Measurements from ENCODE around the gene POPDC2.
"Not testable (repeated sequence)": the region's sequence is repeated elsewhere in the genome, so short reads cannot be mapped to it uniquely, and the experiment has no call there.

The POPDC2 gene

DNA sequence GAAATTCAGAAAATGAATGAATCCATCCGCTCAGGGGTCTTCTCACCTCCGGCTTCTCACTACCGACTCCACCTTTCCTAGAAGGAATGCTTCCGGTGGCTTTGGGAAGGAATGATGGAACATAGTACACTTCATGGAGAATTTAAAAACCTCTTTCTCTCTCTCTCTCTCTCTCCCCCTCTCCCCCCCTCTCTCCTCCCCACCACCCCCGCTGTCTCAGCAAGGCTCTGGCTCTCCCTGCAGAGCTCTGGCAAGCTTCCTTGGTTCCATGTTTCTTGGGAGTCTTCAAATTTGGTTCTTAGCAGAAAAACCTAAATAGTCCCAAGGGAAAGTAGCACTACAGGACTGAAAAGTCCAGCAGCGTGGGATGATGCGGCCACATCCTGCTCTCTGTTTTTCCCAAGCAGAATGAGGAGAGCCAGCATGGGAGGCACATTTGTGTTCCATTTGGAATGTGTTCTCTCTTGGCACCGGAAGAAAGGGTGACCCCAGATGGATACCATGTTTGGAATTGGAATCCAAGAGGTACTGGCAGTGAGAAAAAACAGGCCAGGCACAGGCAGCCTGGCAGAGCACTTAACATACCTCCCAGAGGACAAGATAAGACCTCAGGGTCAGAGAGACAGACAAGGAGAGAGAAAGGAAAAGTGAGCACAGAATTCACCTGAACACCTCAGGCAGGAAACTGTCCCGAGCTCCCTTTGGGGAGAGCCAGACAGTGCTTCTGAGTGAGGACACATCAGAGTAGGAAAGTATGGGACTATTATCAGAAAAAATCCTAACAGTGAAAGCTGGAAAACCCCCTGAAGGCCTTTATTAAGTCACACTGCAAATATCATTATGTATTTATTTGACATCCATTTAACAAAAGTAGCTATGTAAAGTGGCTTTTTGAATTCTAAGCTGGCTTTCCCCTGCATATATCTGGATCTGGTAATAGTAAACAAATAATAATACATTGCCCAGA is at the start of gene POPDC2:
Gene POPDC2 (minus strand): TSS at position 116 of the 967 bp plus-strand sequence. CDS start 166 bp downstream, outside the sequence.
- no peak for DNase-seq (ENCODE audit: low read depth)

DNA sequence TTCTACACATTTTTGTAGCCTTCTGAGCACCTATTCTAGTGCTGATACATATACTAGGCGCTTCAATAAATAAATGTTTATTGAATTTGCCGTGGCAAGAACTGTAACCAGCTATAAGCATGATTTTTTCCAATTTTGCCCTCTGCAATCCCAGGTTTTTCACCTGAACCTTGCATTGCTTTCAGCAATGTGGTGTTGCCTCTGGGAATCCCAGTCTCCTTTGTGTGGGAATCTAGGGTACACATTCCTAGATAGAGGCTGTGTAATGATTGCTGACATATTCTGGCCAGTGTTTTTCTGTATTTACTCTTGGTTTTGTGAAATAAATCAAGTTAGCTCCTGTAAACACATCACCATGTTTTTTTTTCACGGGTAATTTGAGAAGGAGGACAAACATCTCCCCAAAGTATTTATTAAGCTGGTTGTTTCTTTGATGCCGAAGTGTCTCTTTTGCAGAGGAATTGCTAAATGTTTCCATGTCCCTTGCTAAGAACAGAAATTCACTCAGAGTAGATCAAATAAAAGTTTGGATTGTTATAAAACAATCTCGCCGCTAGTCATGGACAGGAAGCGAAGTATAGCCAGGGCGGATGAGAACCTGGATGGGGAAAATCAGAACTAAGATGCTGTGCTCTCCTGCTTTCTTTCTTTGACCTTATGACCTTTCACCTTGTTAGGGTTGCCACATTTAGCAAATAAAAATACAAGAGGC is 43.6 kb upstream of the POPDC2 start:
- DNase-seq (ENCODE audit: low read depth) = no peak

DNA sequence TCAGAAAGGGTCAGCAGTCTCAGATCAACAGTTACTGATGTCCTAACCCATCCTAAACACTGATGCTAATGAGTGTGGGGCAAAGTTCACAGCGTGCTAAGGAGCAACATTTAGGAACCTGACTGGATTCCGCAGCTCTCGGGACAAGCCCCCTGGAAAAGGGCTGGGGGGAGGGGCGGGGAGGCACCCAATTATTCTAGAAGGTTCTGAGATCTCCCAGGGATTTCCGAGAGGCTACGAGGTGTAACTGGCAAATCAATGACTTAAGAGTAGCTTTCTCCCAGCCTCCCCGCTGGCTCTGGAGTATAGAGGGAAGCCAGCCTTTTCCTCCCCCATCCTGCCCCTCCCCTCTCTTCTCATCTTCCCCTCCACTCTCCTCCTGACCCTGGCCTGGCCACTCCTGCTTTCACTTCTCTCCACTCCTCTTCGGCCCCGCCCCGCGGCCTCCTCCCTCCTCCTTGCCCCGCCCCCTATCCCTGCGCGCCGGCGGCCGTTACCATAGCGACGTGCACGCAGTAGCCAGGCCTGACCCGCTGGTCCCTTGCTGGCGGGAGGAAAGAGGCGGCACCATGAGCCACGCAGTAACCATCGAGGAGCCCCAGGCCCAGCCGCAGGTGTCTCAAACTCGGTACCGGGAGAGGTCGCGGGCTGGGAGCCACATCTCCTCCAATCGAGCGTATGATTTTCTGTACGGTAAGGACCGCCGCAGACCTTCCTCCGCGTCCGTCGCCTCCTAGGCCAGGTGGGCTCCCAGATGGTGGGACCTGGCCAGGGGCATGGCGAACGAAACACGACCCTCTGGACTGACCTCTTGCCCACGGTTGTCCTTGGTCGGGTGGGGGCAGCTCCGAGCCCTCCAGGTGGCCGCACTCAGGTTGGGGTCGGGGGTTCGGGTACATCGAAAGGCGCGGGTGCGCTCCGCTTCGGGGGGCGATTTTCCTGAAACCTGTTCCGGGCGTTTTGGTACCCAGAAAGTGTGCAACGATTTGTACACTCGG is 42.4 kb upstream of the POPDC2 start, which contains the start of gene CFAP91:
Gene CFAP91 (plus strand): TSS at position 493 of the 998 bp plus-strand sequence. CDS start 77 bp downstream, at position 570.
- DNase-seq (ENCODE audit: low read depth) = peak; percentile 62

GRCh38 chr3:119700920-119701734 is 40.7 kb upstream of the POPDC2 start:
- no peak for DNase-seq (ENCODE audit: low read depth)

DNA sequence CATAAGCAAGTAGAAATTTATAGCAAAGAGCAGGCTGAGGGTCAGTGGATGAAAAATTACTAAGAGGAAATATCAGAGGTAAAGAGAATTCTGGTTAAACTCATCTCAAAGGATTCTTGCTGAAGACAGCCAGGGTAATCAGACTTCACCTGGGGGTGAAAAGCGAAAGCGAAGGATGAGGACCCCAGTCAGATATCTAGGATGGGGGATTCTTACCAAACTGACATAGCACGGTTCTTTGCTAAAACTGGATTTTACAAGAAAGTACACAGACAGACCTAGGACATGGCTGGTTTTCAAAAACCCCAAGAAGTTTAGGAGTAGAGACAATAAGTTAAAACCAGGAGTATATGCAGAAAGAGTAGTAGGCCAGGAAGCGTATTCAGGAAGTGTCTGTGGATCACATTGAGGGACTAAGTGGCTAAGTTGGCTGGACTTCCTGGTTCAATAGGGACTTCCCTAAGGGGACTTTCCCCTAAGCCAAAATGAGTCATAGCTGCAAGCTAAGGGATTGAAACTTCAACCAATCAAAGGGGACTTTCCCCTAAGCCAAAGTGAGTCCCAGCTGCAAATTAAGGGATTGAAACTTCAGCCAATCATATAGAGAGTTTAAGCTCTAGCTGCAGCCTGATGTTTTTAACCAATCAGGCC is 40.0 kb upstream of the POPDC2 start:
- no peak for DNase-seq (ENCODE audit: low read depth)

- no peak for DNase-seq (ENCODE audit: low read depth)
Measured at GRCh38 chr3:119697394-119697793, 37.0 kb upstream of the POPDC2 start.

DNA sequence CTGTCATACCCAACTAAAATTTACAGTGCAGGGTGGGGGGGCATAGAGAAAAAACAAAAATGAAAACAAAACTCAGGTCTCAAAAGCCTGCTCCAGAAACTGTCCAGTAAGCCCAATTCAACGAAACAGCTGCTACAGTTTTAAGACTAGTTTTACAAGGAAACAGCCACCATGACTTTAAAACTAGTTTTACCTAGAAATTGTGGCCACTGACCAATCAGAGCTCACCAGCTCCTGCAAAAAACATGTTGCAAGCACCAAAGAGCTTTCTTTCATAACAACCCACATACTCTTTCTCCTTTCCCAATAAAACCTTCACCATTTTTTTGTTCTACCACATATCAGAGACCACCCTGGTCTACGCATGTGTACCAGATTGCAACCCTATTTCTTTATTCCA is 35.1 kb upstream of the POPDC2 start:
- DNase-seq (ENCODE audit: low read depth) = no peak

DNA sequence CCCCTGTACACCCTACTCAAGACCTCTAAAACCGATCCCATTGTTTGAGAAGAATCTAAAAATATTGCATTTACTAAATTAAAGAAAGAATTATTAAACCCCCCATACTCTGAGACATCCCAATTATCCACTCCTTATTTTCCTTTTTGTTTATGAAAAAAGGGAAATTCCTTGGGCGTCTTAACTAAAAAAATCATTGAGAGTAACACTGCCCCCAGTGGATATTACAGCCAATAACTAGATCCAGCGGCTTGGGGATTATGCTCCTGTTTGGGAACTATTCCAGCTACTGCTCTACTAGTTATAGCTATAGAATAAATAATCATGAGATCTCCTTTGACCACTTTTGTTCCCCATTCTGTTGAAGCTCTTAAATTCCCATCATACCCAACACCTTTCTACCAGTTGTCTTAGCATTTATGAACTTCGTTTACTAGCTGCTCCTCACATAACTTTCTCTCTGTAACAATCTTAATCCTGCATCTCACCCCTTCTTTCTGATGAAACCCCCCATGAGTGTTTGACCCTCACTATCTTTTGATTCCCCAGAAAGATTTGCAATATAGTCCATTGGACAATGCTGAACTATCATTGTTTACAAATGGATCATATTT is 29.8 kb upstream of the POPDC2 start:
- no peak for DNase-seq (ENCODE audit: low read depth)

DNA sequence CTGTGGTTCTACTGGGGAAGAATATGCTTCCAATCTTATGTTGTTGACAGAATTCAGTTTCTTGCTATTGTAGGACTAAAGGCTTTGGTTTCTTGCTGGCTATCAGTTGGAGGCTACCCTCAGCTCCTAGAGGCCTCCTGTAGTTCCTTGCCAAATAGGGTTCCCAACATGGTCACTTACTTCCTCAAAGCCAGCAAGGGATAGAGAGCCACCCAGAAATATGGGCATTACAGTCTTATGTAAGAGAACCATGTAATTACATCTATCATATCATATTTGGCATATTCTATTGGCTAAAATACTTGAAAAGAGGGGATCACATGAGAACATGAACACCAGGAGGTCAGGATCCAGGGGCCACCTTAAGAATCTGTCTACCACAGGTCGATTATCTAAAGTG is 23.0 kb upstream of the POPDC2 start:
- DNase-seq (ENCODE audit: low read depth) = no peak

- DNase-seq (ENCODE audit: low read depth) = no peak
Measured at GRCh38 chr3:119681279-119681678, 20.9 kb upstream of the POPDC2 start.

DNA sequence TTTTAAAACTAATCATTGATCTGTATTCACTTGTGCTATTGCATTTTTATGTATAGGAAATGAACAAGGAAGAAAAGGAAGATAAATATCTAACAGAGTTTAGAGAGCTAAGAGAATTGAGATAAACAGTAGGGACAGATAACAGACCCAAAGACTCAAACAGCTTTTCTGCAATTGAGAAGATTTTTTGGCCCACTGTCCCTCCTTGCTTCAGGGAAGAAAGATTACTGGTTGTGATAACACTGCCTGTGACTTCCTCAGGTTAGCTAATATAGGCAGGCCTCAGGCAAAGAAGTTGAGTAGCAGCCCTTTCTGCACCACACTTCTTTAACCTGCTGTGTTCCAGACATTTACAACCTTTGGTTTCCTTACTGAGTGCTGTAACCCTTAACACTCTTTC is 19.5 kb upstream of the POPDC2 start:
- DNase-seq (ENCODE audit: low read depth) = no peak

DNA sequence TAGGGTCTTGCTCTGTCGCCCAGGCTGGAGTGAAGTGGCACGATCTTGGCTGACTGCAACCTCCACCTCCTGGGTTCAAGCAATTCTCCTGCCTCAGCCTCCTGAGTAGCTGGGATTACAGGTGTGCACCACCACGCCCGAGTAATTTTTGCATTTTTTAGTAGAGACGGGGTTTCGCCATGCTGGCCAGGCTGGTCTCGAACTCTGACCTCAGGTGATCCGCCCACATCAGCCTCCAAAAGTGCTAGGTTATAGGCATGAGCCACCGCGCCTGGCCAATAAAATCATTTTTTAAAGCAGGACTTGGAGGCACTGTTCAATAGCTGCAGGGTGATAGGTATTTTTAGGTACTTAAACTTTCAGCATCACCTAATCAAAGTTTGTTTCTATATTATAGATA is 17.8 kb upstream of the POPDC2 start:
- DNase-seq (ENCODE audit: low read depth) = not testable (repeated sequence)

- DNase-seq (ENCODE audit: low read depth) = no peak
Measured at GRCh38 chr3:119677641-119677934, 17.2 kb upstream of the POPDC2 start.

- DNase-seq (ENCODE audit: low read depth) = peak; percentile 70
Measured at GRCh38 chr3:119676771-119677640, 16.6 kb upstream of the POPDC2 start, which contains the start of gene COX17. TSS of gene COX17 (minus strand) at chr3:119677406. CDS start at chr3:119677310, 96 bp downstream.

- no peak for DNase-seq (ENCODE audit: low read depth)
Measured at GRCh38 chr3:119676020-119676419, 15.6 kb upstream of the POPDC2 start.

- no peak for DNase-seq (ENCODE audit: low read depth)
Measured at GRCh38 chr3:119675188-119675874, 14.9 kb upstream of the POPDC2 start.

GRCh38 chr3:119673875-119674274 is 13.5 kb upstream of the POPDC2 start:
- DNase-seq (ENCODE audit: low read depth) = no peak

DNA sequence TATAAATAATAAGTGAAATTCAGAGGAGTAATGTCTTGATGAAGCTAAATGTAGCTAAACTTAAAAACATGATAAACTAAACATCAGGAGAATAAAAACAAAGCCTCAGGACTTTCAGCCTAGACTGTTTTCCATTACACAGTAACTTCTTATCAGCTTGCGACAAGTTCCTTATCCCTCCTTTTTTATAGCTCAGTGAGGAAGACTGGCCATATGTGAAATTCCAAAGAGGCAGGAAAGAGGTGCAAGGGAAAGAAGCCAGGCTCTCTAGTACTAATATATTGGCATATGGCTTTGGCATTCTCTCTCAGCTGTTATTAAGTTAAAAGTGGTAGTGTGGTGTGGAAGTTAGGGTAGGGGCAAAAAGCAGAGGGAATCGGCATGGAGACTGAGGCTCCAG is 12.4 kb upstream of the POPDC2 start:
- no peak for DNase-seq (ENCODE audit: low read depth)

All from stimulated activated CD8-positive, alpha-beta memory T cell treated with anti-CD3 and anti-CD28 coated beads, Interleukin-15, amount 100 ng/mL, for 24 hours (primary cell).